Esophagus muscularis mucosa (tissue), 4 donors: ENCODE results near the gene NEK8.

ENCODE experiments used
- EP300 ChIP-seq: sonication (generic); formaldehyde crosslinking; IDR thresholded peaks from one replicate; pipeline ENCODE4 v1.6.1; 2017; ENCODE audit warnings: antibody characterized with exemption
- POLR2A ChIP-seq: fragments of 450-650 bp; IDR thresholded peaks from one replicate; pipeline ENCODE4 v1.6.1; 2017; ENCODE audit warnings: antibody characterized with exemption, moderate library complexity, mild to moderate bottlenecking, low read depth
- TF ChIP-seq, protein P1 (sequence below), 3 experiments: fragments of 200-600 bp in 2 of 3; fragments of 450-650 bp in 1 of 3; sonication (generic) in 2 of 3; IDR thresholded peaks; one replicate each; pipeline ENCODE4 v1.5.1; 2017 to 2019; ENCODE audit warnings: antibody characterized with exemption in 3 of 3, mild to moderate bottlenecking in 2 of 3, moderate library complexity in 1 of 3

DNA sequence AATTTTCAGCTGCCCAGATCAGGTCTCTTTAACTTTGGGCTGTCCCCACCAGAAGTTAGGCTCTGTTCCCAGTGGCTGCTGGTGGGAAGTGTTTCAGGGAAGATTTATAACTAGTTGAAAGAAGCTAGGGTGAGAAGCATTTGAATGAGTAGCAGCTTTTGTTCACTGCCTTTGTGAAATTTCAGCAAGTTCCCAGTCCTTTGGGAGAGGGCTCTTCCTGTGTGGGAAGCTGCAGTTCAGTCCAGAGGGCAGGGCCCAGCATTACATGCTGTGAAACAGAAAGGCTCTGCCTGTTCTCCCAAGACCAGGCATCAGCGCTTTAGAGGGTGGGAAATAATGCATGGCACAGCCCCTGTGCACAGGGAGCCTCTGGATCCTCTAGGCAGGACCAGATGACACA, 34.7 kb upstream of the NEK8 start:
- TF ChIP-seq, protein P1, sequence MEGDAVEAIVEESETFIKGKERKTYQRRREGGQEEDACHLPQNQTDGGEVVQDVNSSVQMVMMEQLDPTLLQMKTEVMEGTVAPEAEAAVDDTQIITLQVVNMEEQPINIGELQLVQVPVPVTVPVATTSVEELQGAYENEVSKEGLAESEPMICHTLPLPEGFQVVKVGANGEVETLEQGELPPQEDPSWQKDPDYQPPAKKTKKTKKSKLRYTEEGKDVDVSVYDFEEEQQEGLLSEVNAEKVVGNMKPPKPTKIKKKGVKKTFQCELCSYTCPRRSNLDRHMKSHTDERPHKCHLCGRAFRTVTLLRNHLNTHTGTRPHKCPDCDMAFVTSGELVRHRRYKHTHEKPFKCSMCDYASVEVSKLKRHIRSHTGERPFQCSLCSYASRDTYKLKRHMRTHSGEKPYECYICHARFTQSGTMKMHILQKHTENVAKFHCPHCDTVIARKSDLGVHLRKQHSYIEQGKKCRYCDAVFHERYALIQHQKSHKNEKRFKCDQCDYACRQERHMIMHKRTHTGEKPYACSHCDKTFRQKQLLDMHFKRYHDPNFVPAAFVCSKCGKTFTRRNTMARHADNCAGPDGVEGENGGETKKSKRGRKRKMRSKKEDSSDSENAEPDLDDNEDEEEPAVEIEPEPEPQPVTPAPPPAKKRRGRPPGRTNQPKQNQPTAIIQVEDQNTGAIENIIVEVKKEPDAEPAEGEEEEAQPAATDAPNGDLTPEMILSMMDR (IDR thresholded peaks at IDR 0.05), result no peak
- TF ChIP-seq POLR2A (no peak), EP300 (no peak)
